Measurements from ENCODE around the gene IFITM10. TPM values are rescaled to one million over a fixed set of nuclear protein-coding genes. Genes with fewer than 3 reads are reported as not detected.
A peak's percentile ranks its signal among the peaks of the same experiment; 100 is the strongest.

Gene IFITM10
- total RNA-seq, 1 donor from 2014 or later, result 1.1 TPM

GRCh38 chr11:1774886-1775285 is 24.5 kb upstream of the IFITM10 start:
- no peak for DNase-seq (ENCODE audit: low read depth)
- H3K4me3 ChIP-seq (ENCODE audit: low read depth, low read length), result no peak overlapping the region
- no peak for TF ChIP-seq CTCF (IDR thresholded peaks at IDR 0.05; ENCODE audit: insufficient read depth, low read length, poor library complexity, severe bottlenecking)
- no peaks in the 10 kb centered on the region for H3K27me3 ChIP-seq (ENCODE audit: control insufficient read depth, insufficient read depth, low read length)
- no peaks in the 10 kb centered on the region for H3K36me3 ChIP-seq (ENCODE audit: control insufficient read depth, insufficient read depth, low read length)

- Histone ChIP-seq H3K36me3 (ENCODE audit: control insufficient read depth, insufficient read depth, low read length) (no peaks in the 10 kb centered on the region), H3K4me3 (ENCODE audit: low read depth, low read length) (no peak overlapping the region), H3K27me3 (ENCODE audit: control insufficient read depth, insufficient read depth, low read length) (no peaks in the 10 kb centered on the region)
- no peak for DNase-seq (ENCODE audit: low read depth)
- TF ChIP-seq CTCF (IDR thresholded peaks at IDR 0.05; ENCODE audit: insufficient read depth, low read length, poor library complexity, severe bottlenecking), result no peak
Observed at GRCh38 chr11:1773994-1774550, 23.7 kb upstream of the IFITM10 start.

GRCh38 chr11:1773131-1773993 is 23.0 kb upstream of the IFITM10 start:
- TF ChIP-seq CTCF (IDR thresholded peaks at IDR 0.05; ENCODE audit: insufficient read depth, low read length, poor library complexity, severe bottlenecking), result no peak
- DNase-seq (ENCODE audit: low read depth), result no peak
- Histone ChIP-seq H3K4me3 (ENCODE audit: low read depth, low read length) (no peak overlapping the region), H3K27me3 (ENCODE audit: control insufficient read depth, insufficient read depth, low read length) (no peaks in the 10 kb centered on the region), H3K36me3 (ENCODE audit: control insufficient read depth, insufficient read depth, low read length) (no peaks in the 10 kb centered on the region)

GRCh38 chr11:1772270-1773130 is 22.1 kb upstream of the IFITM10 start:
- H3K36me3 ChIP-seq (ENCODE audit: control insufficient read depth, insufficient read depth, low read length), result no peaks in the 10 kb centered on the region
- no peak overlapping the region for H3K4me3 ChIP-seq (ENCODE audit: low read depth, low read length)
- peak; percentile 91 for DNase-seq (ENCODE audit: low read depth)
- no peak for TF ChIP-seq CTCF (IDR thresholded peaks at IDR 0.05; ENCODE audit: insufficient read depth, low read length, poor library complexity, severe bottlenecking)
- H3K27me3 ChIP-seq (ENCODE audit: control insufficient read depth, insufficient read depth, low read length), result no peaks in the 10 kb centered on the region

- H3K4me3 ChIP-seq (ENCODE audit: low read depth, low read length), result no peak overlapping the region
- DNase-seq (ENCODE audit: low read depth), result no peak
- no peaks in the 10 kb centered on the region for H3K27me3 ChIP-seq (ENCODE audit: control insufficient read depth, insufficient read depth, low read length)
- TF ChIP-seq CTCF (IDR thresholded peaks at IDR 0.05; ENCODE audit: insufficient read depth, low read length, poor library complexity, severe bottlenecking), result no peak
- H3K36me3 ChIP-seq (ENCODE audit: control insufficient read depth, insufficient read depth, low read length), result no peaks in the 10 kb centered on the region
Observed at GRCh38 chr11:1771700-1772099, 21.3 kb upstream of the IFITM10 start.
